ENCODE measurements around the gene N4BP2L2. TPM values are rescaled to one million over a fixed set of nuclear protein-coding genes. Genes with fewer than 3 reads are reported as not detected.

N4BP2L2 gene
- polyA plus RNA-seq, 12 donors, result 87.1 to 187 (median 135) TPM; not detected in 1

DNA sequence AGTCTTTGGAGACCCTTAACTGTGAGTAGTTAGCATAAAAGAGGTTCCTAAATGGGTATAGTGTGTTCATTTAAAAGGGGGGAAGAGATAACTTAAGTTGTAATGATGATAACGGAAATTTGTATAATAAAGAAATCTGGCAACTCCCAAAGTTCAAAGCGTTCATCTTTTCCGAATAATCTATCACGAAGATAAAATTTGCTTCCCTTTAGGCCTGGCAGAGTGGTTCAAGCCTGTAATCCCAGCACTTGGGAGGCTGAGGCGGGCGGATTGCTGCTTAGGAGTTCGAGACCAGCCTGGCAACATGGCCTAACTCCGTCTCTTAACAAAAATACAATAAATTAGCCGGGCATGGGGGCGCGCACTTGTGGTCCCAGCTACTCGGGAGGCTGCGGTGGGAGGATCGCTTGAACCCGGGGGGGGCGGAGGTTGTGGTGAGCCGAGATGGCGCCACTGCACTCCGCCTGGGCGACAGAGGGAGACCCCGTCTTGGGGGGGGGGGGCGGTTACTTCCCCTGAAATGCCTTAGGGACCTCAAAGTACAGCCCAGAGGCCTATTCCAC is 934 bp downstream of the N4BP2L2 start:
- DNase-seq, result no peak

DNA sequence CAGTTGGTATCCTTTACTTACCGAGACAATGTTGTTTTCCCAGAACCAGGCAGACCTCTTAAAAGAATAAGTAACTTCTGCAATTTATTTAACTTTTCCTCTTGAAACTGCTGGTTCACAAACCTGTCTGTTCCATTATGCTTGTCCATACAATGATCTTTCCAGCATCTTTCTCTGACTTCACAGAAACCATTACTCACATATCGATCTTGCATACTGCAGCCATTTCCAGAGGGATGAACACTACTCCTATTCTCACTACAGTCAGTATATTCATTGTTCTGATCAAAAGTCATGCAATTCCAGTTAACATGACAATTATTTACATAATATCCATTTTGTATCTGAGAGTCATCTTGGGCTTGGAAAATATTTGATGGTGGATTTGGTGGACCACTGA is 2.8 kb downstream of the N4BP2L2 start:
- DNase-seq, result no peak

DNA sequence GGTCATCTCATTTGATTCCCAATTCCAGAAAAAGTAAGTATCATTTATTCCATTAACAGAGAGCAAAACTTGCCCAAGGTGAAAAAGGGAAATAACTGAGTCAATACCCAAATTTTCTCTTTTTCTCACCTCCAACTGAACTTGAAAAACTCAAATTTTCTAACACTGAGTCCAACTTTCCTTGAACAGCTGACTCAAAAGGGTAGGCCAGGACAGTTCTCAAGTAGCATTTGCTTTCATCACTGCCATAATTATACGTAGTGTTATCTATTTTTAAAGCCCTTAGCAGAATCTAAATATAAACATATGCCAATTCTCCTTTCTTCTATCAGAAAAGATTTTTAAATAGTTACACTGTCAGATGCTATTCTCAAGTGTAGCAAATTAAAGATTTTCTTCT is 3.5 kb downstream of the N4BP2L2 start:
- no peak for DNase-seq

DNA sequence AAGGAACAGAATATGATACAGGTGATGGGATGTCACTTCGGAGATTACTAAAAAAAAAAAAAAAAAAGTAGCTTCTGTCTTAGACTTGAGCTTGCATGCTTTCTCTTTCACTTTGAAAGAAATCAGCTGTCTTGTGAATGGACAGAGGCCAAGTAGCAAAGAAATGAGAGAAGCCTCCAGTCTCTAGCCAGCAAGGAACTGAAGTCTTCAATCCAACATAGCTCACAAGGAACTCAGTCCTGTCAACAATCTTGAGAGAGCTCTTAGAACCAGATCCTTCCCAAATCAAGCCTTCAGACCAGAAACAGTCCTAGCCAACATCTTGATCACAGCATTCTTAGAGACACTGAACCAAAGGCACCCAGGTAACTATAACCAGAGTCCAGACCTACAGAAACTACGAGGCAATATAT is 7.7 kb downstream of the N4BP2L2 start:
- peak; percentile 60 for DNase-seq

DNA sequence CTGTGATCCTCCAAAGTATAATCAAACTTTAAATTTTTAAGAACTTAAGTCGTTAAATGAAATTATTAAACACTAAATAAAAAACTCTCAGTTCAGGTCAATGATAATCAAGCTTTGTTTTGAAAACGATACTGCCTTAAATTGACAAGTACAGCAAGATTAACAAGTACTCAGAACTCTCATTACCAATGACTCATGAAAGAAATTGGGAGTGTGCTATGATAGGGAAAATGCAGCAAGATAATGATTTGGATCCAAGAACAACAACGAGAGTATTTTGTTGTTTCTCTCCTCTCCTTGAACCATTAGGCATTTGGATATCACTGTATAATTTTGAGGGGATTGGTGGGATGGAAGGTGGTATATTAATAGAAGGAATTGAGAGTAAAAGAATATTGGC is 10.2 kb downstream of the N4BP2L2 start:
- no peak for DNase-seq

DNA sequence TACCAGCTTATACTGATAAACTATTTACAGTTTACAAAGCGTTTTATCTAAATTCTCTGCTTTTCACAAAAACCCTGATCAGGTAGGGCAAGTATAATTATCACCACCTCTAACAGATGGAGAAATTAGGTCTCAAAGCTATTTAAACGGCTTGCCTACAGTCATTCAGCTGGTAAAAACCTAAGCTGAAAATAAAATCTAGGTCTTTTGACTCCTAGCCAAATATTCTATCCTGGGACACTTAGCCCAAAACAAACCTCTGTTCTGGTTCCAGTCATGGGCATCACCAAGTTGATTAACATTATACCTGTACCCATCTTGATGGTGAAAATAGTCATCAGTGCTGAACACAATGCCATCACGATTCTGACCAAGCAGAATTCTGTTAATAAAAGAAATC is 11.4 kb downstream of the N4BP2L2 start:
- no peak for DNase-seq

DNA sequence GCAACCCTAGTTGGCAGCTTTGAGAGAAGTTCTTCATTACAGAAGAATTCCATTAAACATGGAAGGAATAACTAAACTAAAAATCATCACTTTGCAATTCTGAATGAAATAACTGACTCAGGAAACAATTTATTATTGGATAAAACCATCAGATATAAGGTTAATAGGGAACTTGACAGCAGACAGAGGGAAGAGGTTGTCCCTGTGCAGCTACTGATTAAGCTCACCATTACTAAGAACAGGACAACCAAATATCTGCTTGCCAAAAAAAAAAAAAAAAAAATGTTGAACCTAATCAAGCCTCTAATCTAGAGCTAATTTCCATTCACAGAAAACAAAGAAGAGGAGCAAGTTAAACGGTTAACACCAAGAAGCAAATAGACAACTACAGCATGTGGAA is 12.8 kb downstream of the N4BP2L2 start:
- no peak for DNase-seq

DNA sequence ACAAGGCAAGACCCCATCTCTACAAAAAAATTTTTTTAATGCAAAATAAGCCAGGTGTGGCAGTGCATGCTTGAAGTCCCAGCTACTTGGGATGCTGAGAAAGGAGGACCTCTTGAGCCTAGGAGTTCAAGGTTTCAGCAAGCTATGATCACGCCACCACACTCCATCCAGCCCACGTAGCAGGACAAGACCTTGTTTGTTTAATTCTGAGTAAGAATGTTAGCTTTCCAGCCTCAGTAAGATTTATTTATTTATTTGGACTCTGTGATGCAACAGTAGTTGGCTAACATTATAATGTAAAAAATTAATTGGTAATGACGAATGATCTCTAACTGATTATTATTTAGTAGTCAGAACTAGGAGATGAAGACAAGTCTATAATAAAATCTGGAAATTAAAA is 23.3 kb downstream of the N4BP2L2 start:
- no peak for DNase-seq

DNA sequence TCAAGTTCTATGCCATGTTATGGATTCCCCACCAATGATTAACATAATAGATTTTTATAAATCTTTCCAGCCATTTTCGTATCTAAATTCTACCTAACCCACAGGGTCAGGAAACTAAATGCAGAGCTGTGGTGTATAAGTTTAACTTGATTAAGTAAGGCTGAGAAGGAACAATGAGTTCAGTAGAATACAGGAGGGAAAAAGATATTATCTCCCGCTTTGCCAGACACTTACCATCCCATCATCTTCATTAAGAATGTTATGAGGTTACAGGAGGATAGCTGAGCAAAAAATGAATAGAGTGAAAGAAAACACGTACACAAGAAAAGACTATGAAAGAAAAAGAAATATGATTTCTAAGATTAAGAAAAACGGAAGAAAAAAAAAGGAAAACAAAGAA is 27.1 kb downstream of the N4BP2L2 start:
- DNase-seq, result no peak

DNA sequence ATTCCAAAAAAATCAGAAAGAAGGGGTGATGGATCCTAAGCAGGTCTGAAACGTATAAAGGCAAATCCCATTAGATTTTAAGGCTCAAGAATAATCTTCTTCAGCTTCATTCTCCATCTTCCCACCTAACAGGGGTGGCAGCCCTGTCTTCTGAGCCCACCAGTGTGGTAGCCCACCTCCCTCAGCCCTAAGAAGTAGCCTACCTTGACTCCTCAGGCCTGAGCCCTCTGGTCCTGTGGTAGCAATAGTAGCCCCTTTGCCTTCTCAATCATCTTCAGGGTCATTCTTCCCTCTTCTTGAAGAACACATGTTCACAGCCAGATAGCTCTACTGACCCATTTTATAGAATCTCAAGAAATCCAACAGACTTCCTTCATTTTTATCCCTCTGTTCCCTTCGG is 33.7 kb downstream of the N4BP2L2 start:
- DNase-seq, result no peak

DNA sequence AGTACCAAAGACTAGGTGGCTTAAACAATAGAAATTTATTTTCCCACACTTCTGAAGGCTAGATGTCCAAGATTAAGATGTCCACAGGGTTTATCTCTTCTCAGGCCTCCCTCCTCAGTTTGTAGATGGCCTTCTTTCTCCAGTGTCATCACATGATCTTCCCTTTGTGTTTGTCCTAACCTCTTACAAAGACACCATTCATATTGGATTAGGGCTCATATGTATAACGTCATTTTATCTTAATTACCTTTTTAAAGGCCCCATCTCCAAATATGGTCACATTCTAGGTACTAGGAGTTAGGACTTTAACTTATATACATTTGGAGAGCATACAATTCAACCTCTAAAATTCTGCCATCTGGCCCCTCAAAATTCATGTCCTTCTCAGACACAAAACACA is 34.3 kb downstream of the N4BP2L2 start:
- DNase-seq, result no peak

DNA sequence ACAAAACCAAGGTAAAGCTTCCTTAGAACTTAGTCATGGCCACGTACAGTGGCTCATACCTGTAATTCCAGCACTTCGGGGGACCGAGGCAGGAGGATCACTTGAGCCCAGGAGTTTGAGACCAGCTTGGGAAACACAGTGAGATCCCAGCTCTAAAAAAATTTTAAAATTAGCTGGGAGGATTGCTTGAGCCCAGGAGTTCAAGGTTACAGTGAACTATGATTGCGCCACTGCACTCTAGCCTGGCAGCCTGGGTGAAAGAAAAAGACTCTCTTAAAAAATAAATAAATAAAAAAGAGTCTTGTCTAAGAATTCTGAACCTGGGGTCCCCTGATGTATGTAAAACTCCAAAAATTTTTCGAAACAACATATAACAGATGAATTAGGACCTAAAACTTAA is 34.9 kb downstream of the N4BP2L2 start:
- no peak for DNase-seq

DNA sequence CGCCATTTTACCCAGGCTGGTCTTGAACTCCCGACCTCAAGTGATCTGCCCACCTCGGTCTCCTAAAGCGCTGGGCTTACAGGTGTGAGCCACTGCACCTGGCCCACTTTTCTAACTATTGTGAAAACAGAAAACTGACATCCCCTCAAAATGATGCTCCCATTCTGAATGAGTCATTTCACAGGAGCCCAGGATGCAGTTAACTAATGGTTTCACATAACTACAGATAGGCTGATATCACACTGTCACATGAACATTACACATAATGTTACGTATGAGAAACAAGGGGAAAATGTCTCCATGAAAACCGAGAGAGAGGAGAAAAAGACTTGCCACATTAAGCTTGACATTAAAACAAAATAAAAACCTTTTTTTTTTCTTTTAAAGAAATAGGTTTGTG is 37.5 kb downstream of the N4BP2L2 start:
- no peak for DNase-seq

DNA sequence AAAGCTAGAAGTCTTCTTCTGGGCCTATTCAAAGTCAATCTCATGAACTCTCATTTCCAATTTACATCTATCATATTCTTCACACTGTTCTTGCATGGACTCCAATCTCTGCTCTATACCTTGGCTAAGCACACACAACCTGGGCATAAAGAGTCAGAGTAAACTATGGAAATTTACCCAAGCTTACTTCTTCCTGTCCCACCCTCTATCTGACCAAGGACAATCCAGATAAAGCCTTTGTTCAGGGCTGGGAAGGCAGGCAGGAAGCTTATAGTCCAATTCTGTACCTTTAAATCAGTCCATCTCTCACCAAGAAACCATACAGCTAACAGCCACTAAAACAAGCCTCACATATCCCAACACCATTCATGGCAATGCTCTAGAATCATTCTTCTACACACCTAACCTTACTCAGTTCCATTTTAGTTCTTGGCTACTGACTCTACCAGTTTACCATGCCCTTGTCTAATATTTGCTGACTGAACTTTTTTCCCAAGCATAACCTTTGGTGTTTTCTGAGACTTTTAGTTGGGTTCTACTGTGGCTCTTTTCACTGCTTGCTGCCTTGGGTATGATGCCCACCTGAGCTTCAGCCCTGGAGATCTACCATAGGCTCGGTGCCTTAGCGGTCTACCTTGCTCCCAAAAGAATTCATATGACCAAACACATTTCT is 38.9 kb downstream of the N4BP2L2 start:
- DNase-seq, result no peak

DNA sequence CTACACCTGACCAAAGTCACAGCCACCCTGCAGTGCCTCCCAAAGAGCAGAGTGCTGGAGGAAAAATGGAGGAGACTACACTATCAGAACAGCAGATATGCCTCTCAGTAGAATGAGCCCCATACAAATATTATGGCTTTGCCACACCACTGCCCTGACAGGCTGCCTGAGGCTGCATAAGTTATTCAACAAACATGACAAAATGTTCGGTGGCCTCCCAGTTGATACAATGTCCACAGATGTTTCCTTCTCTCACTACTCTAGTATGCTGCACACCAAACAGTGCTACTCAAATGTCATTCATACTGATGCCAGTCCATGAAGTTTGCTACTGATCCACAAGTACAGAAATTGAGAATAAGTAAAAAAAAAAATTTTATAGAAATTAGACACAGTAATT is 41.0 kb downstream of the N4BP2L2 start:
- no peak for DNase-seq

DNA sequence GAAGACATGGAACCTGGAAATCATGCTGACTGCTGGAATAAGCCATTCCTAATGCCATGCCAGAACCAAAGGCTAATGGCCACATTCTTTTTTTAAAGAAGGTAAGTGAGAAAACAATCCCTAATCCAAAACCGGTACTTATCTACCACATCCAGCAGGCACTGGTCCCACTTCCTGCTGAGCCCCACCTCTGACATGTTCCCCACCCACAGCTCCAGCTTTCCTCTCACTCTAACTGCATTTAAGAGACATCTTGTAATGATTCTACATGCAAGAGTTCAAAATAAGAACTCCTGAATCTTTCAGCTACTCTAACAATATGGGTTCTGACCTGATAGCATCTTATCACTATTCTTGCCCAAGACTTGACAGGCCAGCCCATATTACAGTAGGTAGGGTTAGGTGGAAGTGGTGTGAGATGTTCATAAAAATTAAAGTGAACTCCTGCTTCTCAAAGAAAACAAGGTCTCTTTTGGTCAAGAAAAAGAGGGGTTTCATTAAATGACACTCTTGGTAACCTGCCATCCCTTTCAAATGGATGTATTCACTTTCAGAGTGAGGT is 41.9 kb downstream of the N4BP2L2 start:
- no peak for DNase-seq

DNA sequence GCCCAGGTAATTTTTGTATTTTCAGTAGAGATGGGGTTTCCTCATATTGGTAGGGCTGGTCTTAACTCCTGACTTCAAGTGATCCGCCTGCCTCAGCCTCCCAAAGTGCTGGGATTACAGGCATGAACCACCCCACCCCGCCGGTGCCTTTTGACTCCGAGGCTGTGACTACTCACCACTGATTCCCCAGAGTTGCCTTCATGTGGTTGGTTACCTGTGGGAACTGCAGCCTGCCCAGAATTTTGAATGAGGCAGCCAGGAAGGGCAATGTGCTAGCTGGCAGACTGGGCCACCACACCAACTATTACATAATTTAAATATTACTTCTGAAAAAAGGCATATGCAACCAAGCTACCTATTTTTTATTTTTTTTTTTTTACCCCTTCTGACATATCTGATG is 42.8 kb downstream of the N4BP2L2 start:
- no peak for DNase-seq

DNA sequence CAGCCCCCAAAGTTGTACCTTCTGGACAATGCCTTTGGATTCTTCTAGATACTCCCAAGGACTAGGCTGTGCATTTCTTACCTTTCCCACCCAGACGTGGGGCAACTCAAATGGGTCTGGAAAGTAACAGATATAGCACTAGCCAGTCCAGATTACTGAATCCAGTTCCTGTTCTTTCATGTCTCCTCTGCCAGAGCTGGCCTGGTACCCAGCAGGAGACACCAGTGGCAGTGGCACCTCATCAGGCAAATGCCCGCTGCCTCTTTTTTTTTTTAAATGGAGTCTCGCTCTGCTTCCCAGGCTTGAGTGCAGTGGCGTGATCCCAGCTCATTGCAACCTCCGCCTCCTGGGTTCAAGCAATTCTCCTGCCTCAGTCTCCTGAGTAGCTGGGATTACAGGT is 43.2 kb downstream of the N4BP2L2 start:
- DNase-seq, result no peak

DNA sequence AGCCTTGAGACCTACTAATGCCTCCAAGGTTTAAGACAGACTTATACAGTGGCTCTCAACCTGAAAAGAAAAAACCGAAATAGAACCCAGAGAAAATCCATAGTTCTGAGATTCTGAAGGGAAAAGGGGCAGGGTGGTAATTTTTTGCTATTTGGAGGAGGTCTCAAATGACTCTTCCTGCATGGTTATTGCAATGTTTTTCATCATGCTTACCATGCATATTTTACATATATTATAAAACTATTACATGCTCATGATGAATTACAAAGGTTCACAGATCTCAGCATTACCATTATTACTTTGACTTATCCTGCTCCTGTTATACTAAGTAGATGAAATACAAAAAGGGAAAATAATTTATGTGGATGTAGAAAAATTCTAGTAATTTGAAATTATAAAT is 47.6 kb downstream of the N4BP2L2 start:
- DNase-seq, result no peak

DNA sequence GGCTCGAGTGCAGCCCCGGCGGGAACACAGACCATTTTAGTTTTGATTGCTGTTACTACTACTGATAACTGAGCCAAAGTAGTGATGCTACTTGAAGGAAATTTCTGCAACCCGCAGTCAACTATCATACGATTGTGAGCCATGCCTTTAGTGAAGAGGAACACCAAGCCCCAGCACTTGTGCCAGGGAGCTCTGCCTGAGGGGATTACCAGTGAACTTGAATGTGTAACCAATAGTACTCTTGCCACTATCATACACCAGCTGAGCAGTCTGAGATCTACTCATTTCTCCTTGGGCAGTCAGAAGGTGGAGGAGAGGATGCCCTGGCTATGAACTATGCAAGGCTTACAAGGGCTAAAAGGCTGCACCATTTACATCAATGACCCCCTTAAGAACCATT is 61.7 kb downstream of the N4BP2L2 start:
- no peak for DNase-seq

DNA sequence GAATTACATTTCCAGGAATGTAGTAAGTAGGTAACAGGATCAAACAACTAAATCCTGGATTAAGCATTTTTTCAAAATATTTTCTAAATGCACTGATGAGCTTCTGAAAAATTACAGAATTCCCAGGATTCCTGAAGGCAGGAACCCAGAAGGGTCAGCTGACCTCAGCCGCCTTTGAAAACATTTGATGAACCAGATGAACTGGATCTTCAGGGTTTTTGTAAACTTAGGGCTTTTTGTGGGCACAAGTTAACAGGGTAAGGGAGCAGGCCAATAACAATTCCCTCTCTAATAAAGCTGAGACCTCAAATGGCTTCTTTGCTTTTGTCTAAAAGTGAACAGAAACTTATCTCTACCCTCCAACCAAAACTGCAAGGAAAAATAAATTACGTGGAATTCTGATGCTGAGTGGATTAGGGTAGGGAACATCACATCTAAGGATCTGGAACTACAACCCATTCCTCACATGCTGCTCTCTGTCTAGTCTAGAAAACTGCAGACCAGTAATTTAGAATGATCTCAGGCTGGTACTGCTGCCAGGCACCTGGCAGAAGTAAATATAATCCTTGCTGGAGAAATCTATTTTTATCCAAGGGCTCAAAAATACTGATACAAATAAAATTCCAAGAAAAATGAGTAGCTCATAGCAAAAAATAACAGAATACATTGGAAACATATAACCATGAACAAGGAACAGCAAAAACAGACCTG is 62.4 kb downstream of the N4BP2L2 start:
- DNase-seq, result no peak

DNA sequence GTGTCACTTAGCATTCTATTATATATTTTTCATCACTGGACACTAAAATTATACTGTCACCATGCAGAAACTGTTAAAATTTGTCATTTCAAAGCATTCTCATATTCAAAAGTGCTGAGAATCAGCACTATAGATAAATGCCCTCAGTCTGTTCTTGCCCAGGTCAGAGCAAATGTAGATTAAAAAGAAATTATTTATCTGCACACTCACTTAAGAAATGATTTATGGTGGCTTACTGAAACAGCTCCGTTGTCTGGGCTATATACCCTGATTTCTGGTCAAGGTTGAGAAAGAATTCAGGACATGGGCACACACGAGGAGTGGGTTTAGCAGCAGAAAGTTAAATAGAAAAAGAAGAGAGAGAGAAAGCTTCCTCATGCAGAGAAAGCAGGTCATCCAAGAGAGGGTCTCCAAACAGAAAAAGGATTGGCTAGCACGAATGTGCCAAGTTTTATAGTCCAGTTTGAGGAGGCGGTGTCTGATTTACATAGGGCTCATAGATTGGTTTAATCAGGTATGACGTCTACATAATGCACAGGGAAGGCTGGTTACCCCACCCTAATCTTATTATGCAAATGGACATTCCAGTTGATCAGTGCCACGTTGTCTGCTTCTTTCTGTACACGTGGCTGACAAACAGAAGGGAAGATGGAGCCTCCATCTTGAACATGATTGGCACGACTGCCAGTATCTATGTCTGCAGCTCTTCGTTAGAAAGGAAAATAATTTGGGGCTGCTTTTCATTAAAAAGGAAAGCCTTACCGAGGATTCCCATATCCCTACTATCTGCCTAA is 63.4 kb downstream of the N4BP2L2 start:
- no peak for DNase-seq

All from muscle of arm (tissue), 12 donors.